GM21723 (cell line): ENCODE results near the gene DMBX1.

ENCODE experiments used
- ATAC-seq: cut with Tn5 transposase; IDR thresholded peaks from one replicate; pipeline ENCODE4 v1.9.1; 2021; ENCODE audit warnings: mild to moderate bottlenecking, moderate library complexity; ENCODE audit not compliant: unreplicated experiment

Gene DMBX1

DNA sequence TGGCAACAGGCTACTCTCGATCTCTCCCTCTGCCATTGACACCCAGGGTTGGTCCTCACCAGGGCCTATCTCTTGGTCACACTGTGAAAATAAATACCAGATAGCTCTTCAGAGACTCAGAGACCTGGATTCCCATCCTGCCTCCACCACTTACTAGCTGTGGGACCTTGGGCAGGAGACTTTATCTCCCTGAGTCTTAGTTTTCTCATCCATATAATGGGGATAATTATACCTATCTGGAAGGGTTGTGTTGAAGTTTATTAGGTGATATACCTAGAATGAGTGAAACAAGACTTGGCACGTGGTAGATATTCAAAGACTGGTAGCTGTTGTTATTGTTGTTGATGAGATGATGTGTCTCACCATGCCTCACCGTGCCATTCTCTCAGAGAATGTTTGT is 7.4 kb downstream of the DMBX1 start:
- no peak for ATAC-seq

DNA sequence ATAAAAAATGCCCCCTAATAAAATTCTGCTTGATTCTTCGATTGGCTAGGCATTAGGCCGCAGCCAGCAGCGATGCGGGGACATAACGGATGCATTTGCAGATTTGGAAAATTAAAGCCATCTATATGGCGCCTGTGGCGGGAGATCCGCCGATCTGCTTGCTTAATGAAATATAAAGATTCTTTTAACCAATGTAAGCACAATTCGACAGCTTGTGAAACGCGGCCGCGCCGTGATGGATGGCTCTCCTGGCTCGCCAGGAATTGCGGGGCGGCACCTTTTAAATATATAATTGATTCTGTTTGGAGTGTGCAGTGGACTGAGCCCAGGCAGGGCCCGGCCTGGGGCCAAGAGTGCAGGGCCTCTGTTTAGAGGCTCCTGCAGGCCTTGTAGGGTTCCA is 8.0 kb downstream of the DMBX1 start:
- ATAC-seq, result no peak

GRCh38 chr1:46501528-46501927 is 11.9 kb downstream of the DMBX1 start:
- no peak for ATAC-seq

- ATAC-seq, result no peak
Measured at GRCh38 chr1:46503421-46503820, 13.8 kb downstream of the DMBX1 start.

GRCh38 chr1:46506470-46507219 is 17.0 kb downstream of the DMBX1 start:
- no peak for ATAC-seq

DNA sequence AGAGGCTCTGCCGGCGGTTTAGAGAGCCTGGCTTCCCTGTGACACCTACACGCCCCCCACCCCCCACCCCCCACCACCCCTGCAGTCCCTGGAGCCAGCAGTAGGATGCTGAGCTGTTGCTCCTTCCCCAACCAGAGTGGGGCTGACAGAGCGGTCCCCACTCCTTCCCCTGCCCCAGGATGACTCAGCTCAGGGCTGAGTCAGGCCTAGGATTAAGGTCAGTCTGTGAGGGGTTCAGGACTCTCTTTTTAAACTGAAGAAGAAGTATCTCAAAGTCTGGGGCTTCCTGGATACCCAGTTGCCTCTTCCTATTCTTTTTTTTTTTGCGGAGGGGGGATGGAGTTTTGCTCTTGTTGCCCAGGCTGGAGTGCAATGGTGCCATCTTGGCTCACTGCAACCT is 19.1 kb downstream of the DMBX1 start:
- ATAC-seq, result no peak

DNA sequence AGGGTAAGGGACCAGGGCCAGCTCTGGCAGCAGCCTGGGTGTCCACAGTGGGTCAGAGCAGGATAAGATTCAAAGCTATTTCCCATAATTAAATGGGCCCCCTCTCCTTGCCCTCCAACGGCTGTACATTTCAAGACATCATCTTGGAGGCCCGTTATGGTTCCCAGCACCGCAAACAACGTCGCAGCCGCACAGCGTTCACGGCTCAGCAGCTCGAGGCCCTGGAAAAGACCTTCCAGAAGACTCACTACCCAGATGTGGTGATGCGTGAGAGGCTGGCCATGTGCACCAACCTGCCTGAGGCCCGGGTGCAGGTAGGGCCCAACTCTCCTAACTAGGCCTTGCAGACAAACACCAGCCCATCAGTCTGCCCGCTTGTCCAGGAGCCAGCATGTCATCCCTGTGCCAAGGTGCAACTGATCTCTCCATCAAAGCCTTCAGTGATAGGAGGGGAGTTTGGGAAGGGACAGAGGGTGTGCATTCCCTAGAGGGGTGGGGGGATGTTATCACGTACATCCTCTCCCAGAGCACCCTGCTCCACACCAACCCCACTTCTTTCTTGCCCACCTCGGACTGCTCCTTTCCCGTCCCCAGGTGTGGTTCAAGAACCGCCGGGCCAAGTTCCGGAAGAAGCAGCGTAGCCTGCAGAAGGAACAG is 20.8 kb downstream of the DMBX1 start:
- ATAC-seq, result no peak

GRCh38 chr1:46510998-46511365 is 21.3 kb downstream of the DMBX1 start:
- ATAC-seq, result no peak

GRCh38 chr1:46512135-46512791 is 22.6 kb downstream of the DMBX1 start:
- ATAC-seq, result no peak

DNA sequence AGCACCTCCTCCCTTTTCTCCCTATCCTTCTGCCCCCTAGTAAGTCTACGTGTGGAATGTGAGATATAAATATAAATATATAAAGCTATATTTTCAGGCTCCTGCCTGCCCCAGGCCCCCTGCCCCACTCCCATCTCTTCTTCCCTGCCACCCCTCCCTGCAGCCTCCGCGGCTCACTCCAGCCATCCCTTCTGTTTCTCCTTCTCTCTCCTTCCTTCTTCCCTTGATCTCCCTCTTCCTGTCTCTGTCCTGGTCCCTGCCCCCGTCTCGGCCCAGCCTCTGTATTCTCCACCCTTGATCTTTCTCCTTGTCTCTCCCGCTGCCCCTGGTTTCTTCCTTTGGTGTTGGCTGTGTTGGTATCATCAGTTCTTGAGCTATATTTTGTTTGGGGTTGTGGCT is 23.2 kb downstream of the DMBX1 start:
- ATAC-seq, result no peak

DNA sequence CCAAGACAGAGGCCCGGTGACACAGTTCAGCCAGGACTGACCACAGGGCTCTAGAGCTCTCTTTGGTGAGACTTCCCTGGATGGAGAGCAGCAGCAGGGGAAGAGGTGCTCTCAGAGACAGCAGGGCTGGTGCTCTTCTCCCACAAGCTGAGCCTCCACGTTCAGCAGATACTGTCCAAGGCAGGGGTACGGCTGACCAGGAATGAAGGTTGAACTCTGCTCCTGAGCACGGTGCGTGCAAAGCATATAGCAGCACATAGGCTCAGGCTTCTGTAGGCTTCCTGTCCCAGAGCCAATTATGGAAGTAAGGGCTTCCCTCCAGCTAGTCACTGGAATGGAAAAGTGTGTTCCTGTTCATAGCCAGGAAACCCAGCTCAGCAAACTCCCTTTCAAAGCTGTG is 23.9 kb downstream of the DMBX1 start:
- no peak for ATAC-seq

- ATAC-seq, result no peak
Measured at GRCh38 chr1:46515576-46515975, 25.9 kb downstream of the DMBX1 start.

- no peak for ATAC-seq
Measured at GRCh38 chr1:46516200-46516950, 26.7 kb downstream of the DMBX1 start.

GRCh38 chr1:46517010-46517600 is 27.5 kb downstream of the DMBX1 start:
- no peak for ATAC-seq

- ATAC-seq, result no peak
Measured at GRCh38 chr1:46517932-46518498, 28.4 kb downstream of the DMBX1 start.

GRCh38 chr1:46519209-46519608 is 29.6 kb downstream of the DMBX1 start:
- ATAC-seq, result no peak

DNA sequence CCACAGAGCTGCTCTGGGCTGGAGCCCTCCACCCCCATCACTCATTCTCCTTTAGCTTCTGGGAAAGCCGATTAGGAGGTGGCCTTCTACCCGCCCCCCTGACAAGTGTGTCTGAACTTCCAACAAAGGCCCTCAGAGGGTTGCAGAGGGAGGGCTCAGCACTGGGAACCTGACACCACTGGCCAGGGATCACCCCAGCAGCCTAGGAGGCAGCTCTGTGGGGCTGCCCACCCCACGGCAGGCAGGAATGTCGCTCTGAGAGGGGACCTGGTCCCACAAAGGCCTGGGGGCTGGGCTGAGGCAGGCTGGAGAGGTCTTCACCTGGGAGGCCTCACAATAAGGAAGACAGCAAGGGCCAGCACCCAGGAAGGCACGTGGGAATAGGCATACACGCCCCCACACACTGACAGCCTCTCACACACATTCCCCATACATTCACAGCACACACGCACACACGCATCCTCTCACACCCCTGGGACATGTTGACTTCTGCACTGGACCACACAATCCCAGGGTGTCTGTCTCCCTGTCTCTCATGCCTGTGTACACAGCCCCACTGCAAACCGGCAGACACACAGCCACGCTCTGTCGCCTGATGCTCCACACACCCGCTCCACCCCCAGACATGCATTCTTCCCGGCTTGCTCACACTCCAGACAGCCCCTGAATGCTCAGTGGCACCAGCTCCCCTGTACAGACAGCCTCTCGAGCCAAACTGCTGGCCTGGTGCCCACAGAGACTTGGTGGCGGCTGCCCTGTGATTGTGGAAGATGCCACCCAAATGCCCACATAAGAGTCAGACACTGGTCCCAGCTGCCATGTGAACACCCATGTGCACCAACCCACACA is 30.7 kb downstream of the DMBX1 start:
- ATAC-seq, result no peak

- ATAC-seq, result no peak
Measured at GRCh38 chr1:46521414-46521813, 31.8 kb downstream of the DMBX1 start.

DNA sequence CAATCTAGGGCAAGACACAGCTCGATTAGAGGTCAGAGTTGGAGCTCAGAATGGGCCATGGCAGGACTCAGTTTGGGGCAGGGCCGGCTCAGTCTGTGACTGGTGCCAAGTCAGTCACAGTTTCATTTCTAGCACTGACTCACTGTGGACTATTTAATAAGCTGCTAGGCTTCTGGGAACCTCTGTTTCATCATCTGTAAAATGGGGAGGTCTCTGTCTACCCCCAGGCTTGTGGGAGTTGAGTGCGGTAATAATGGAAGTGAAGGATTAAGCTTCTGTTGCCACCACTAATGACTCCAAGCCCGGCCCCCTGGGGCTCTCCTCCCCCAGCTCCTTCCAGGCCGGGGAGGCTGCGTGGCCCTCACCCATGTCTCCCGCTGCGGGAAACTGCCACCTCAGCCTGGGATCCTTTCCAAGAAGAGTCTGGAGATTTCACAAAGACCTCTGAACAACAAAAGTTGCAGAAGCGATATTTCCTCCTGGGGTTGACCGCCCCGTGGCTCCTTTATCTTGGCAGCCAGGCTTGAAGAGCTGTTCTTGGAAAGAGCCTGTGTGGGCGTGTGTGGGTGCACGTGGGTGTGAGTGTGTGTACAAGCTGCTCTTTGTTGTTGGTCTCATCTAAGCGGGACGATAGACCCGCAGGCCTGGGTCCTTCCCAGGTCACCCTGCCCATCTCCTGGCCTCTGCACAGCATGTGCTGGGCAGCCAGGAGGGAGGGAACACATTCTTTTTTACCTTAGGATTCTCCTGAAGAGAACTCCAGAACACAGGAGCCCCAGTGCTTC is 32.7 kb downstream of the DMBX1 start:
- ATAC-seq, result no peak
